ENCODE measurements around the gene SPATA1.
A peak's percentile ranks its signal among the peaks of the same experiment; 100 is the strongest.
"Not testable (repeated sequence)": the region's sequence is repeated elsewhere in the genome, so short reads cannot be mapped to it uniquely, and the experiment has no call there.

The SPATA1 gene

GRCh38 chr1:84506002-84506728, at the start of gene SPATA1, which contains the start of gene GNG5:
SPATA1 (plus strand) TSS chr1:84506386; CDS start chr1:84516360, 9,974 bp downstream.
GNG5 (minus strand) TSS chr1:84506581; CDS start chr1:84506091, 490 bp downstream.
- peak; percentile 98 for DNase-seq (ENCODE audit: low read depth)

GRCh38 chr1:84462118-84462517, 44.1 kb upstream of the SPATA1 start:
- DNase-seq (ENCODE audit: low read depth) = no peak

GRCh38 chr1:84467298-84467697, 38.9 kb upstream of the SPATA1 start:
- DNase-seq (ENCODE audit: low read depth) = no peak

- DNase-seq (ENCODE audit: low read depth) = no peak
Observed at GRCh38 chr1:84476225-84476624, 30.0 kb upstream of the SPATA1 start.

GRCh38 chr1:84478876-84479868, 27.0 kb upstream of the SPATA1 start, which contains the start of gene RPF1:
RPF1 (plus strand) TSS chr1:84479266; CDS start chr1:84479282, 16 bp downstream.
- peak; percentile 66 for DNase-seq (ENCODE audit: low read depth)

- no peak for DNase-seq (ENCODE audit: low read depth)
Observed at GRCh38 chr1:84479998-84480397, 26.2 kb upstream of the SPATA1 start.

GRCh38 chr1:84480650-84481049, 25.5 kb upstream of the SPATA1 start:
- DNase-seq (ENCODE audit: low read depth) = no peak

GRCh38 chr1:84481317-84481716, 24.9 kb upstream of the SPATA1 start:
- no peak for DNase-seq (ENCODE audit: low read depth)

- no peak for DNase-seq (ENCODE audit: low read depth)
Observed at GRCh38 chr1:84488107-84488506, 18.1 kb upstream of the SPATA1 start.

GRCh38 chr1:84489766-84490165, 16.4 kb upstream of the SPATA1 start:
- no peak for DNase-seq (ENCODE audit: low read depth)

- no peak for DNase-seq (ENCODE audit: low read depth)
Observed at GRCh38 chr1:84492726-84493125, 13.5 kb upstream of the SPATA1 start.

GRCh38 chr1:84493747-84494146, 12.4 kb upstream of the SPATA1 start:
- no peak for DNase-seq (ENCODE audit: low read depth)

GRCh38 chr1:84496498-84496897, 9.7 kb upstream of the SPATA1 start:
- DNase-seq (ENCODE audit: low read depth) = no peak

- DNase-seq (ENCODE audit: low read depth) = no peak
Observed at GRCh38 chr1:84497631-84498275, 8.4 kb upstream of the SPATA1 start.

GRCh38 chr1:84502927-84503326, 3.3 kb upstream of the SPATA1 start:
- no peak for DNase-seq (ENCODE audit: low read depth)

GRCh38 chr1:84504580-84505492, 1.4 kb upstream of the SPATA1 start:
- DNase-seq (ENCODE audit: low read depth) = no peak

GRCh38 chr1:84505493-84506001, 639 bp upstream of the SPATA1 start:
- DNase-seq (ENCODE audit: low read depth) = no peak

- DNase-seq (ENCODE audit: low read depth) = no peak
Observed at GRCh38 chr1:84506729-84507453, 705 bp downstream of the SPATA1 start.

GRCh38 chr1:84507887-84508286, 1.7 kb downstream of the SPATA1 start:
- not testable (repeated sequence) for DNase-seq (ENCODE audit: low read depth)

- DNase-seq (ENCODE audit: low read depth) = no peak
Observed at GRCh38 chr1:84508510-84508909, 2.3 kb downstream of the SPATA1 start.
